NB4 (cell line): Measurements from ENCODE around the gene ILF2.

Source experiments
- DNase-seq: peaks from one replicate; pipeline ENCODE4 v3.0.0; 2010; ENCODE audit warnings: low read depth
- H3K4me3 ChIP-seq: one replicate; pipeline ENCODE4 v1.5.1; 2011; ENCODE audit warnings: mild to moderate bottlenecking, low read depth, low read length, moderate library complexity
- CTCF ChIP-seq: IDR thresholded peaks from one replicate; pipeline ENCODE4 v1.5.1; 2012; ENCODE audit warnings: low read depth, low read length
- MAX ChIP-seq: IDR thresholded peaks from 2 replicates; pipeline ENCODE4 v1.6.1; 2011; ENCODE audit warnings: low read depth, low read length
- MYC ChIP-seq: IDR thresholded peaks from 2 replicates; pipeline ENCODE4 v1.6.1; 2011; ENCODE audit warnings: low read depth, low read length
- POLR2A ChIP-seq: IDR thresholded peaks from 2 replicates; pipeline ENCODE4 v1.6.1; 2011; ENCODE audit warnings: mild to moderate bottlenecking; ENCODE audit not compliant: insufficient read length; ENCODE audit errors: extremely low read depth

Gene ILF2

GRCh38 chr1:153683854-153684253 lies 13.1 kb upstream of the ILF2 start:
- no peak overlapping the region for H3K4me3 ChIP-seq
- no peak for DNase-seq
- TF ChIP-seq MYC (no peak), POLR2A (no peak), CTCF (no peak), MAX (no peak)

- no peak overlapping the region for H3K4me3 ChIP-seq
- DNase-seq, result no peak
- no peak for TF ChIP-seq CTCF
- no peak for TF ChIP-seq MYC
- TF ChIP-seq POLR2A, result no peak
- TF ChIP-seq MAX, result no peak
Observed at GRCh38 chr1:153682730-153683129, 11.9 kb upstream of the ILF2 start.

GRCh38 chr1:153680120-153680403 lies 9.3 kb upstream of the ILF2 start:
- H3K4me3 ChIP-seq, result no peak overlapping the region
- no peak for DNase-seq

GRCh38 chr1:153679337-153680119 lies 8.7 kb upstream of the ILF2 start:
- no peak for DNase-seq
- no peak overlapping the region for H3K4me3 ChIP-seq
- TF ChIP-seq MYC (no peak), MAX (no peak), CTCF (no peak), POLR2A (no peak)

More at GRCh38 chr1:153680120-153680403, 9.3 kb upstream of the ILF2 start:
- TF ChIP-seq MAX, result no peak
- TF ChIP-seq MYC, result no peak
- no peak for TF ChIP-seq POLR2A

GRCh38 chr1:153678519-153679336 lies 7.9 kb upstream of the ILF2 start, which contains the start of gene NPR1:
Gene NPR1 (plus strand): TSS chr1:153678688. CDS start chr1:153679109, 421 bp downstream.
- no peak within 1 kb of the TSS for H3K4me3 ChIP-seq
- TF ChIP-seq MAX (no peak), CTCF (no peak), POLR2A (no peak), MYC (no peak)
- peak; percentile 57 for DNase-seq
